Measurements from ENCODE around the gene IGFBP4.

DNA sequence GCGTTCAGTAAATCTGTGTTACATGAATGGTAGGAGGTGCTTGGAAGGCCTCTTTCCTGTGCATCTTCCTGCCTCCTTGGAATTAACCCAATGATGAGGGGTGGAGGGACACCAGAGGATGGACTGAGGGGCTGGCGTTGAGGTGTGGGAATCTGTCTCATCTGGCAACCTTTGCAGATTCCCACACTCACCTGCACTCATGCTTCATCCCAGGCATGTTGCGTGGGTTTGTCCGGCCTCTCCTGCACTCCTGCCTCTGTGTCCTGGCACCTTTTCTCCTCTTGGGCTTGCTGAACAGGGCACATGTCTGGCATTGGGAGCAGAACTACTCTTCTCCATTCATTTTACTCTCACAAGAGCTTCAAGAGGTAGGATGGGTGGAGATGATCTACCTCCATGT lies 3.1 kb upstream of the IGFBP4 start:
- TF ChIP-seq ZNF384 (IDR thresholded peaks at IDR 0.05), result no peak
- TF ChIP-seq TARDBP (IDR thresholded peaks at IDR 0.05), result no peak
- no peak for TF ChIP-seq FOXA1 (IDR thresholded peaks at IDR 0.05)

Measured in HEK293T (cell line).